GM12892 (cell line): Measurements from ENCODE around the gene STXBP5L.

Experiments used
- POLR2A ChIP-seq: IDR thresholded peaks from 2 replicates; pipeline ENCODE4 v1.6.1; 2011; ENCODE audit warnings: low read depth, low read length, control low read depth
- POLR2AphosphoS5 ChIP-seq: IDR thresholded peaks from 2 replicates; pipeline ENCODE4 v1.6.1; 2011; ENCODE audit warnings: low read depth, low read length, control low read depth
- TAF1 ChIP-seq: IDR thresholded peaks from 2 replicates; pipeline ENCODE4 v1.6.1; 2011; ENCODE audit warnings: low read depth, mild to moderate bottlenecking, control low read depth, low read length, borderline replicate concordance

DNA sequence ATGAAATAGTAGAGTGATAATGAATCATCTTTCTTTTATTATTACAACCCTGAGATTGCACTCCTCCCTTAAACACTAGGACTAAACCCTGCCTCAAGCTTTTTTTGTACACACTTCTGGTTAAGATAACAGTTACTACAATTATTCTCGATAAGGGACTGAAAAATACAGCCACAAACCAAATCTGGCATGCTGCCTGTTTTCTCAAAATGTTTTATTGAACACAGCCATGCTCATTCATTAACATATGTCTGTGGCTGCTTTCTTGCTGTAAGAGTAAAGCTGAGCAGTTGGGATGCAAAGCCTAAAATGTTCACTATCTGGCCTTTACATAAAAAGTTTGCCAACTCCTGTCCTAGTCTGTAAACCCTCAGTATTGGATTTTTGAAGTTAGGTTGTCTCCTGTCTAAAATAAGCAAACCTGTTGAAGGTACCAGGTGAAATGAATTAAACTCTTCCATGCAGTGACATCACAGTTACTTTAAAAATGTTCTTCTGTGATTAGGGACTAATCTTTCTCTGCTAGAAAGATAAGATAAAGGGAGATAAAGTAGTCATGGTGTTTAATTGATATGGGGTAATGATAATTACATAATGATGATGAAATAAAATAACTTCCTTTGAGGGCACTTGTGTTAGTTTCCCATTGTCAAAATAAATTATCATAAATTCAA is 218.2 kb downstream of the STXBP5L start:
- TF ChIP-seq TAF1 (no peak), POLR2A (no peak), POLR2AphosphoS5 (no peak)
